Left ventricle myocardium inferior (tissue), 1 donor: Measurements from ENCODE around the gene CTNNA2. TPM values are rescaled to one million over a fixed set of nuclear protein-coding genes. Genes with fewer than 3 reads are reported as not detected.

ENCODE experiments used
- DNase-seq: peaks from one replicate; pipeline ENCODE4 v3.0.0-alpha.2; 2020
- H3K27ac ChIP-seq: fragments of 200-600 bp; replicated peaks from 2 replicates; pipeline ENCODE4 v1.8.0; 2021
- H3K27me3 ChIP-seq: fragments of 200-600 bp; 2 replicates; pipeline ENCODE4 v1.8.0; 2021; ENCODE audit warnings: low read depth
- H3K36me3 ChIP-seq: fragments of 200-600 bp; 2 replicates; pipeline ENCODE4 v1.8.0; 2021
- H3K4me1 ChIP-seq: fragments of 200-600 bp; 2 replicates; pipeline ENCODE4 v1.8.0; 2021
- H3K4me3 ChIP-seq: fragments of 200-600 bp; 2 replicates; pipeline ENCODE4 v1.8.0; 2021; ENCODE audit warnings: mild to moderate bottlenecking, moderate library complexity
- H3K9me3 ChIP-seq: fragments of 200-600 bp; replicated peaks from 2 replicates; pipeline ENCODE4 v1.8.0; 2021
- CTCF ChIP-seq: fragments of 200-600 bp; IDR thresholded peaks from 2 replicates; pipeline ENCODE4 v1.8.0; 2021; ENCODE audit warnings: antibody characterized with exemption, mild to moderate bottlenecking, borderline replicate concordance
- intact Hi-C: fragments of 100-400 bp; cut with micrococcal nuclease; formaldehyde crosslinking; loops from one replicate; pipeline ENCODE4 v1.11.0; 2022
- total RNA-seq: library from RNA; stranded (reverse); fragmentation: NEBNext Ultra II Directional; extraction: Animal tissue kit (Norgen Biotek cat#: 25700); gene quantifications from one replicate; pipeline ENCODE4 v1.2.1, GENCODE V29; 2021
- donor health status: DM: no; HTN: yes; CAD: no; lungs with severe emphysema.

CTNNA2 gene
- total RNA-seq, 1 donor from 2014 or later: not detected

GRCh38 chr2:80012061-80012460 is 499.2 kb downstream of the CTNNA2 start:
- no peaks in the 10 kb centered on the region for H3K4me1 ChIP-seq
- H3K4me3 ChIP-seq: no peak overlapping the region
- H3K36me3 ChIP-seq: no peaks in the 10 kb centered on the region
- H3K27ac ChIP-seq: no peak overlapping the region
- no peak for TF ChIP-seq CTCF
- no peaks in the 10 kb centered on the region for H3K9me3 ChIP-seq
- peaks cover 16% of the 10 kb centered on the region for H3K27me3 ChIP-seq
- intact Hi-C loops: no loop called here
- no peak for DNase-seq

GRCh38 chr2:80014637-80015036 is 501.8 kb downstream of the CTNNA2 start:
- intact Hi-C loops: no loop called here
- TF ChIP-seq CTCF: no peak
- no peaks in the 10 kb centered on the region for H3K9me3 ChIP-seq

DNA sequence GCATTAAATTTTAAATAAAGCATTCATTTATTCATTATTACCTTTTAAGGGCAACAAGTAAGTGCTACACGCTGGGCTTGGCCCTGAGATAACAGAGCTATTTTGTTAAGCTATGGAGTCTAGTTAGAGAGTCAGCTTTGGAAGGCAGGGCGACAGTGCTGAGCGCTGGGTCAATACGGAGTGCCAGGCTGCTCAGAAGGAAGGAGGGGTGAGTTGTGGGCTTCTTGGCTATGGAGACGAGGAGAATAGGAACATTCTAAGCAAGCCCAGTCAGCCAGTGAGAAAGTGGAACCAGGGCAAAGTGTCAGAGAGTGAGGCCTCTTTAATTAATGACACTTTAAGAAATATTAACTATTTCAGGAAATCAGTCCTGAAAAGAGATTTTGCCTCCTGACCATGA is 503.3 kb downstream of the CTNNA2 start:
- H3K27me3 ChIP-seq: no peaks in the 10 kb centered on the region
- H3K4me3 ChIP-seq: no peak overlapping the region
- no peak for TF ChIP-seq CTCF
- no peak overlapping the region for H3K27ac ChIP-seq
- intact Hi-C loops: no loop called here
- no peaks in the 10 kb centered on the region for H3K9me3 ChIP-seq
- H3K36me3 ChIP-seq: no peaks in the 10 kb centered on the region
- H3K4me1 ChIP-seq: no peaks in the 10 kb centered on the region
- DNase-seq: no peak

More at GRCh38 chr2:80014637-80015036, 501.8 kb downstream of the CTNNA2 start:
- Histone ChIP-seq H3K27me3 (no peaks in the 10 kb centered on the region), H3K4me1 (no peaks in the 10 kb centered on the region), H3K36me3 (no peaks in the 10 kb centered on the region), H3K4me3 (no peak overlapping the region), H3K27ac (no peak overlapping the region)
- no peak for DNase-seq

DNA sequence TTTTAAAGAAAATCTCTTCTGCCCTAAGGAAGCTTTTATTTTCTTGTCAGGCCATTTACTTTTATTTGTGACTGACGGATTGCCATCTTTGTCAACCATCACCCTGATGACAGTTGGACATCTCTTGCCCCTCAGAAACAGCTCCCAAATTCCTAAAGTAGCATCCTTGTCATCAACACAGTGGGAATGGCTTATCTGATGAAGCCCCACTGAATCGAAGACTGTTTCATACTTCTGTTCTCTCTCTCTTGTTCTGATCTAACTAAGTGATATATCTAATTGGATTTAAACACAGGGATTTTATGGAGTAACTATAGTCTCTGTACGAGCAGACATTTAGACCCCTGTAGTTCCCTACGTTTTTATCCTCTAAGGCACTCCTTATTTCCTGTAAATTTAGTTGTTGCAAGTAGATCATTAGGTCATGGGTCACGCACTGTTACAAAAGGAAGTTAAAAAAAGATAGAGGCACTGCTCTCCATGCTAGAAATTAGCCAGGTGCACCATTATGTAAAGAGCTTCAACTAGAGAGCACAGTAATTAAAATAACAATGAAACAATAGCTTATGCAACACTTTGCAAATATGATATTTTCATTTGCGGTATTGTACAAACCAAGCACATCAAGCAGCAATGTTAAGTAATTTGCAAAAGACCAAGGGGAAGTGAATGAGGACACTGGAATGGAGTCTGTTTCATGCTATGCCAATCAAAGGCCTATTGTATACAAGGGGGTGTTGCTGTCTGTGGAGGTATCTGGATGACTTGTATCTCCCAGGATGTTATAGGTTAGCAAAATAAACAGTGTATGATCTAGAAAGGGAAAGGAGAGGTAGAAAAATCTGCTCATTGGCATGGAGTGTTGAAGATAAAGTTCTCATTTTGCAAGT is 507.0 kb downstream of the CTNNA2 start:
- no peaks in the 10 kb centered on the region for H3K9me3 ChIP-seq
- intact Hi-C loops: no loop called here
- no peak for TF ChIP-seq CTCF
- no peaks in the 10 kb centered on the region for H3K4me1 ChIP-seq
- H3K36me3 ChIP-seq: no peaks in the 10 kb centered on the region
- no peak overlapping the region for H3K4me3 ChIP-seq
- H3K27me3 ChIP-seq: peaks cover 7% of the 10 kb centered on the region
- H3K27ac ChIP-seq: no peak overlapping the region
- DNase-seq: no peak

DNA sequence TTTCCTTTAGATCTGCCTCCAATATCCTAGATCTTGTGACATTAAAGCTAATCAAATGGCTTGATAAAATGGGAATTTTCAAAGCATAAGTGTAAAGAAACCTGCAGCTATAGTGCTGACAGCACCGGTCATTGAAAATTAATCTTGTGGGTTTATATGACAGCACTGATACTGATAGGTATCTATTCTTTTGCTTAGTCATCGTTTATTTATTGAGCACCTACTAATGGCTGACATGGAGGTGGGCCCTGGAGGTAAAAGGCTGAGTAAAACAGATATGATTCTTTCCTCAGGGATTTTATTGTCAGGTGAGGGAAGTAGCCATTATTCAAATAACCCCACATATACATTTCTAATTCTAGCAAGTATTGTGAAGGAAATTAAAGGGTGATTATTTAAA is 509.2 kb downstream of the CTNNA2 start:
- no peaks in the 10 kb centered on the region for H3K9me3 ChIP-seq
- no peak for DNase-seq
- intact Hi-C loops: no loop called here
- no peak overlapping the region for H3K4me3 ChIP-seq
- H3K27me3 ChIP-seq: peaks cover 24% of the 10 kb centered on the region
- H3K27ac ChIP-seq: no peak overlapping the region
- H3K36me3 ChIP-seq: no peaks in the 10 kb centered on the region
- H3K4me1 ChIP-seq: no peaks in the 10 kb centered on the region
- no peak for TF ChIP-seq CTCF
